Keratinocyte (primary cell): ENCODE data around the gene ZNF446. TPM values are rescaled to one million over a fixed set of nuclear protein-coding genes. Genes with fewer than 3 reads are reported as not detected.

Source experiments
- DNase-seq: peaks from one replicate; pipeline ENCODE4 v3.0.0-alpha.2; 2011; ENCODE audit warnings: low read depth, missing footprints, low spot score
- FAIRE-seq: peaks from 2 replicates; lab custom pipeline; 2011; peaks lifted over from hg19 to GRCh38; lab: Jason Lieb, UNC
- H2AFZ ChIP-seq: 2 replicates; pipeline ENCODE4 v1.6.0; 2012; ENCODE audit warnings: low read length, control low read depth, inconsistent platforms; ENCODE audit not compliant: control insufficient read depth
- H3K27ac ChIP-seq: 2 replicates; pipeline ENCODE4 v1.5.1; 2011; ENCODE audit warnings: low read length; ENCODE audit not compliant: control insufficient read depth, insufficient read depth
- H3K27me3 ChIP-seq: 3 replicates; pipeline ENCODE4 v1.6.0; 2011; ENCODE audit warnings: low read length; ENCODE audit not compliant: control insufficient read depth, insufficient read depth; ENCODE audit errors: extremely low read depth
- H3K36me3 ChIP-seq, 2 experiments: 2 replicates in 1 of 2; 3 replicates in 1 of 2; pipeline ENCODE4 v1.5.1; 2011; ENCODE audit warnings: low read length in 2 of 2, mild to moderate bottlenecking in 1 of 2; ENCODE audit not compliant: control insufficient read depth in 2 of 2, insufficient read depth in 2 of 2; ENCODE audit errors: extremely low read depth in 1 of 2
- H3K4me1 ChIP-seq: 3 replicates; pipeline ENCODE4 v1.5.1; 2011; ENCODE audit warnings: low read length; ENCODE audit not compliant: control insufficient read depth, insufficient read depth; ENCODE audit errors: extremely low read depth
- H3K4me2 ChIP-seq: 3 replicates; pipeline ENCODE4 v1.6.0; 2011; ENCODE audit warnings: low read depth, low read length; ENCODE audit not compliant: control insufficient read depth, insufficient read depth; ENCODE audit errors: extremely low read depth
- H3K4me3 ChIP-seq, 3 experiments: fragments of 200-600 bp in 1 of 3; sonication (generic) in 1 of 3; 2 replicates in 2 of 3; 3 replicates in 1 of 3; pipeline ENCODE4 v1.5.1; 2011 to 2016; ENCODE audit warnings: low read length in 3 of 3, mild to moderate bottlenecking in 3 of 3, control low read depth in 2 of 3, inconsistent platforms in 1 of 3, low read depth in 1 of 3, mixed read lengths in 1 of 3, mixed run types in 1 of 3, moderate library complexity in 1 of 3; ENCODE audit not compliant: control insufficient read depth in 2 of 3, insufficient read depth in 2 of 3; ENCODE audit errors: extremely low read depth in 1 of 3
- H3K79me2 ChIP-seq: 2 replicates; pipeline ENCODE4 v1.6.0; 2012; ENCODE audit warnings: low read length; ENCODE audit not compliant: control insufficient read depth, insufficient read depth
- H3K9ac ChIP-seq: 3 replicates; pipeline ENCODE4 v1.6.0; 2011; ENCODE audit warnings: low read length; ENCODE audit not compliant: control insufficient read depth, insufficient read depth; ENCODE audit errors: extremely low read depth
- H3K9me1 ChIP-seq: 3 replicates; pipeline ENCODE4 v1.6.0; 2011; ENCODE audit warnings: low read length; ENCODE audit not compliant: control insufficient read depth, insufficient read depth; ENCODE audit errors: extremely low read depth
- H3K9me3 ChIP-seq: 2 replicates; pipeline ENCODE4 v1.5.1; 2012; ENCODE audit warnings: low read depth, low read length; ENCODE audit not compliant: control insufficient read depth
- H4K20me1 ChIP-seq: 3 replicates; pipeline ENCODE4 v1.6.0; 2011; ENCODE audit warnings: low read length; ENCODE audit not compliant: control insufficient read depth, insufficient read depth; ENCODE audit errors: extremely low read depth
- EZH2 ChIP-seq: IDR thresholded peaks from one replicate; pipeline ENCODE4 v1.6.1; 2012; ENCODE audit warnings: inconsistent platforms, mild to moderate bottlenecking, low read length, moderate library complexity
- dilution Hi-C: fragments of 300-500 bp; cut with MboI; formaldehyde crosslinking; loops from one replicate; pipeline ENCODE4 v1.7.0; 2020; ENCODE audit warnings: low sequenced_read_pairs; ENCODE audit not compliant: extremely low pct_ligation_motif_present
- polyA plus RNA-seq, 5 experiments: library from polyadenylated mRNA; depleted of rRNA in 3 of 5; stranded (reverse) in 3 of 5; stranded (forward) in 1 of 5; unstranded in 1 of 5; fragments of >200 nt; gene quantifications; 1 replicate in 1 of 5; 2 replicates in 3 of 5; 3 replicates in 1 of 5; pipeline versions ENCODE4 v1.2.1 to v1.2.3, GENCODE V29; 2011 to 2012; ENCODE audit warnings: missing spikeins in 2 of 5, low read depth in 1 of 5, low replicate concordance in 1 of 5
- TF ChIP-seq, protein P1 (sequence below), 3 experiments: IDR thresholded peaks in 1 of 3; conservative IDR thresholded peaks in 1 of 3; optimal IDR thresholded peaks in 1 of 3; 2 replicates in 2 of 3; 3 replicates in 1 of 3; pipeline versions ENCODE3 to v1.5.1; 2011; ENCODE audit warnings: low read length in 3 of 3, mild to moderate bottlenecking in 3 of 3, moderate library complexity in 2 of 3, control low read depth in 1 of 3, inconsistent platforms in 1 of 3; ENCODE audit not compliant: insufficient read depth in 2 of 3; ENCODE audit errors: extremely low read depth in 1 of 3

ZNF446 gene
- polyA plus RNA-seq, 1 donor (not counting 4 experiments of a cell fraction or from before 2014, with no cell fraction given), result 2.1 TPM

DNA sequence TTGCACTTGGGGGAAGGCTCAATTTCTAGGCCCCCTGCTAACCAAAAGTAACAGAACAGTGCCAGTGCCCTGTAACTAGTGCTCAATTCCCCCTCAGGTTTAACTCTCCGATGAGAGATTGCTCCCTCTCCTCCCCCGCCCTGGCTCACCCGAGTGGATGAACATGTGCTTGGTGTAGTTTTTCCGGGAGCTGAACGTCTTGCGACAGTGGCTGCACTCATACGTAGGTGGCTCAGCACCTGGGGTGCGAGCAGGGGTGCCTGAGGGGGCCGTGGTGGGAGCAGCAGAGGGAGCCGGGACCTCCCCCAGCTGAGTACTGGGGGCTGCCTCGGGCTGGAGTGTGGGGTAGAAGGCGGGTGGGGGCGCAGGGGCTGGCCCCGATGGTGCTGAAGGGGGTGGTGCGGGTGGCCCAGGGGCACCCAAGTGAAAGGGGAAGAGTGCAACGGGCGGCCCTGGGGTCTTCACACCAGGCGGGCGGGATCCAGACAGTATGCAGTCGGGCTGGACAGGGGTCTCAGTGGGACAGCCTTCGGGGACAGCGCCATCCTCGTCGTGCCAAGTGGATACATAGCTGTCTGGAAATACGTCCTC is 40.2 kb downstream of the ZNF446 start:
- peaks cover 20% of the 10 kb centered on the region for H3K4me1 ChIP-seq
- H3K27me3 ChIP-seq, result no peaks in the 10 kb centered on the region
- TF ChIP-seq, protein P1, sequence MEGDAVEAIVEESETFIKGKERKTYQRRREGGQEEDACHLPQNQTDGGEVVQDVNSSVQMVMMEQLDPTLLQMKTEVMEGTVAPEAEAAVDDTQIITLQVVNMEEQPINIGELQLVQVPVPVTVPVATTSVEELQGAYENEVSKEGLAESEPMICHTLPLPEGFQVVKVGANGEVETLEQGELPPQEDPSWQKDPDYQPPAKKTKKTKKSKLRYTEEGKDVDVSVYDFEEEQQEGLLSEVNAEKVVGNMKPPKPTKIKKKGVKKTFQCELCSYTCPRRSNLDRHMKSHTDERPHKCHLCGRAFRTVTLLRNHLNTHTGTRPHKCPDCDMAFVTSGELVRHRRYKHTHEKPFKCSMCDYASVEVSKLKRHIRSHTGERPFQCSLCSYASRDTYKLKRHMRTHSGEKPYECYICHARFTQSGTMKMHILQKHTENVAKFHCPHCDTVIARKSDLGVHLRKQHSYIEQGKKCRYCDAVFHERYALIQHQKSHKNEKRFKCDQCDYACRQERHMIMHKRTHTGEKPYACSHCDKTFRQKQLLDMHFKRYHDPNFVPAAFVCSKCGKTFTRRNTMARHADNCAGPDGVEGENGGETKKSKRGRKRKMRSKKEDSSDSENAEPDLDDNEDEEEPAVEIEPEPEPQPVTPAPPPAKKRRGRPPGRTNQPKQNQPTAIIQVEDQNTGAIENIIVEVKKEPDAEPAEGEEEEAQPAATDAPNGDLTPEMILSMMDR (optimal IDR thresholded peaks at IDR 0.05 in 1 of 3, IDR thresholded peaks at IDR 0.05 in 1 of 3, conservative IDR thresholded peaks at IDR 0.05 in 1 of 3; ENCODE audit: extremely low read depth in 1 of 3, insufficient read depth in 2 of 3, low read length in 3 of 3), result no peak
- no peak for TF ChIP-seq EZH2
- no peak overlapping the region for H3K4me2 ChIP-seq
- no peak overlapping the region for H3K4me3 ChIP-seq
- DNase-seq (no peak), FAIRE-seq (no peak)
- no peaks in the 10 kb centered on the region for H3K9me1 ChIP-seq
- H3K36me3 ChIP-seq, result peaks cover 5 to 12% of the 10 kb centered on the region in 2 experiments
- dilution Hi-C loops, result no loop called here
- no peak overlapping the region for H2AFZ ChIP-seq
- no peak overlapping the region for H3K9ac ChIP-seq
- peaks cover 47% of the 10 kb centered on the region for H3K79me2 ChIP-seq
- no peaks in the 10 kb centered on the region for H3K9me3 ChIP-seq
- H4K20me1 ChIP-seq, result no peaks in the 10 kb centered on the region
- H3K27ac ChIP-seq, result no peak overlapping the region

DNA sequence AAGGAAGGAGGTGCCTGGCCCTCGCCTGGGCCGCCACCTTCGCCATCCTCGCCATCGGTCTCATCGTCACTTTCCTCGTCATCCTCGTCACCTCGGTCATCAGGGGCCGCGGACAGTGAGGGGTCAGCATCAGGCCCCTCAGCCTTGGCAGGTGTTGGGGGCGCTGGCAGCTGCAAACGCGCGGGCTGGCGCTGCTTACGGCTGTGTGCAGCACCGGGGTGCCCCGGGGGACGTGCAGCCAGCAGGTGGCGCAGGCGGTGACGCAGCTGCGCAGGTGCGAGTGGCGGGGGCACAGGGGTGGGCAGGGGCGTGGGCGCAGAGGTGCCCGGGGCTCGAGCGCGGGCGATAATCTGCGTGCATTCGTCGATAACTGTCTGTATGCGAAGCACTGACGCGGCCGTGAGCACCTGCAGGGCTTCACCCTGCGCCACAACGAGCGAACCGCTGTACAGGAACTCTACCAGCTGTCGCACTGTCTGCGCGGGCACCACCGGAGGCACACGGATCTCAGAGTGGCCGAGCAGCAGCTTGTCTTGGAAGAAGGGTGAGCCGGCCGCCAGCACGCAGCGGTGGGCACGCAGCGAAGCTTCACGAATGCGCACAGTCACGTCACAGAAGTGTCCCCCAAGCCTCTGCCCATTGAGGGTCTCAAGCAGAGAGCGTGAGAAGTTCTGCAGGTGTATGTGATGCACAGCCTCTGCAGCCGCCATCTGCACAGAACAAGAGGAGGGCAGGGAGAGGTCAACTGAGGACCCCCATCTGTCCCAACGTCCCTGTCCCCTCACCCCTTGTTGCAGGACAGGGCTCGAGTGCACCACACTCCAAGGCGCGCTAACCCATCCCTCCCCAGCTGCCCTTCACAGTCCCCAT is 41.0 kb downstream of the ZNF446 start:
- H3K4me3 ChIP-seq, result no peak overlapping the region
- H3K9ac ChIP-seq, result no peak overlapping the region
- peaks cover 20% of the 10 kb centered on the region for H3K4me1 ChIP-seq
- FAIRE-seq, result no peak
- H3K36me3 ChIP-seq, result peaks cover 5 to 12% of the 10 kb centered on the region in 2 experiments
- H4K20me1 ChIP-seq, result no peaks in the 10 kb centered on the region
- dilution Hi-C loops, result no loop called here
- H3K27me3 ChIP-seq, result no peaks in the 10 kb centered on the region
- no peak overlapping the region for H3K4me2 ChIP-seq
- H2AFZ ChIP-seq, result no peak overlapping the region
- H3K9me1 ChIP-seq, result no peaks in the 10 kb centered on the region
- H3K9me3 ChIP-seq, result no peaks in the 10 kb centered on the region
- peaks cover 47% of the 10 kb centered on the region for H3K79me2 ChIP-seq
- TF ChIP-seq, protein P1 (optimal IDR thresholded peaks at IDR 0.05 in 1 of 3, IDR thresholded peaks at IDR 0.05 in 1 of 3, conservative IDR thresholded peaks at IDR 0.05 in 1 of 3; ENCODE audit: extremely low read depth in 1 of 3, insufficient read depth in 2 of 3, low read length in 3 of 3), result peak in 1 of 3 experiments; percentile 16
- TF ChIP-seq EZH2, result no peak
- no peak overlapping the region for H3K27ac ChIP-seq
- no peak for DNase-seq
